AG04449 (cell line): ENCODE results near the gene ANKMY1.

Source experiments
- CTCF ChIA-PET: fragments of 350-600 bp; formaldehyde crosslinking; extraction: SDS; loops from one replicate; lab custom pipeline; 2021; ENCODE audit warnings: antibody characterized with exemption; lab: Yijun Ruan, JAX
- POLR2A ChIA-PET: fragments of 400-600, 350-600 bp; formaldehyde crosslinking; extraction: SDS; loops from one replicate; lab custom pipeline; 2020; ENCODE audit warnings: antibody characterized with exemption, inconsistent platforms; lab: Yijun Ruan, JAX
- DNase-seq: peaks from one replicate; pipeline ENCODE4 v3.0.0-alpha.2; 2010; ENCODE audit warnings: low read depth, low spot score
- H3K4me3 ChIP-seq: 2 replicates; pipeline ENCODE4 v1.5.1; 2011; ENCODE audit warnings: low read depth, mild to moderate bottlenecking, control low read depth, low read length
- CTCF ChIP-seq: IDR thresholded peaks from one replicate; pipeline ENCODE4 v1.5.1; 2011; ENCODE audit warnings: mild to moderate bottlenecking, moderate library complexity, low read length, control low read depth, inconsistent platforms; ENCODE audit not compliant: insufficient read depth; ENCODE audit errors: missing control alignments

Gene ANKMY1

GRCh38 chr2:240568678-240569522, 11.1 kb upstream of the ANKMY1 start:
- ChIA-PET CTCF (interaction anchor here (1.0 to 2.1 kb wide), 4 partner anchors 8 to 18 kb away, joined by 5 to 15 read pairs (median 6); partner anchors contain the start of genes CAPN10 and DUSP28), POLR2A (interaction anchor here (1.7 kb wide), 1 partner anchor 17 kb away, joined by 10 read pairs; the partner anchor contains the start of gene CAPN10)
- no peak for TF ChIP-seq CTCF
- DNase-seq: no peak
- peak overlapping the region; percentile 74 for H3K4me3 ChIP-seq

DNA sequence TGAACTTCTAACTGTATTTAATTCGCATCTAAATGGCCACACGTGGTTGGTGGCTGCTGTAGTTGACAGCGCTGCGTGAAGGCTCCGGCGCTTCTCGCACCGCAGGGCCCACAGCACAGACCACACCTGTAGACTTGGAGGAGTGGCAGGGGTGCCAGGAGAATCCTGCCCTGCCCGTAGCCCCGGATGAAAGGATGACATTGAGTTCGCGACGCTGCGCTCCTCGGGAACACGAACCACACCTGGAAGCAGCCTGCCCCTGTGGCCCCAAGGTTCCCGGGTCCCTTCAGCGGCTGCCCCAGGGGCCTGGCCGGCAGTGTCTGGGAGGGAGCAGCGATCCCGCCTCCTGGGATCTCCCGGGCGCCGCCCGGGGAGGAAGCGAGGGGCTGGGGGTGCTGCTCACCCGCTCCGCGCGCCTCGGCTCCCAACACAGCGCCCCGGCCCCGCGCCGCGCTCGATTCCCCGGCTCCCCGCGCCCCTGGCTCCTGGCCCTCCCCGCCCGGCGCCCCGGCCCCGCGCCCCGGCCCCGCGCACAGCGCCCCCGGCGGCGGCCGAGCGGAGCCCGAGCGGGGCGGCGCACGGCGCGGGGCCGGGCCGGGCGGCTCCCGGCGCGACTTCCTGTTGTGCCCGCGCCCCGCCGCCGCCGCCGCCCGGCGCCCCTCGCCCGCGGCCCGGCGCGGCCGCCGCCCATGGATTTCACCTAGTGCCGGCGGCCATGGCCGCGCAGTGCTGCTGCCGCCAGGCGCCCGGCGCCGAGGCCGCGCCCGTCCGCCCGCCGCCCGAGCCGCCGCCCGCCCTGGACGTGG, 10.3 kb upstream of the ANKMY1 start, which contains the start of gene RNPEPL1:
Gene RNPEPL1, plus strand, starts transcription at position 613 of the 806 bp plus-strand sequence. Its CDS starts 103 bp downstream, at position 716.
- TF ChIP-seq CTCF: no peak
- DNase-seq: no peak
- ChIA-PET CTCF (interaction anchor here (1.0 to 4.9 kb wide), 7 partner anchors 7 to 53 kb away, joined by 5 to 75 read pairs (median 15); partner anchors contain the start of genes ANKMY1, CAPN10 and DUSP28), POLR2A (interaction anchor here (1.7 kb wide), 1 partner anchor 18 kb away, joined by 10 read pairs; the partner anchor contains the start of gene CAPN10)
- peak within 1 kb of the TSS; percentile 74 for H3K4me3 ChIP-seq

GRCh38 chr2:240567137-240567871, 9.5 kb upstream of the ANKMY1 start:
- TF ChIP-seq CTCF: no peak
- H3K4me3 ChIP-seq: peak overlapping the region; percentile 74
- ChIA-PET CTCF (interaction anchor here (0.8 to 4.9 kb wide), 12 partner anchors 9 to 273 kb away, joined by 3 to 75 read pairs (median 10); partner anchors contain the start of genes ANKMY1 and CAPN10), POLR2A (no interaction called here)
- no peak for DNase-seq

DNA sequence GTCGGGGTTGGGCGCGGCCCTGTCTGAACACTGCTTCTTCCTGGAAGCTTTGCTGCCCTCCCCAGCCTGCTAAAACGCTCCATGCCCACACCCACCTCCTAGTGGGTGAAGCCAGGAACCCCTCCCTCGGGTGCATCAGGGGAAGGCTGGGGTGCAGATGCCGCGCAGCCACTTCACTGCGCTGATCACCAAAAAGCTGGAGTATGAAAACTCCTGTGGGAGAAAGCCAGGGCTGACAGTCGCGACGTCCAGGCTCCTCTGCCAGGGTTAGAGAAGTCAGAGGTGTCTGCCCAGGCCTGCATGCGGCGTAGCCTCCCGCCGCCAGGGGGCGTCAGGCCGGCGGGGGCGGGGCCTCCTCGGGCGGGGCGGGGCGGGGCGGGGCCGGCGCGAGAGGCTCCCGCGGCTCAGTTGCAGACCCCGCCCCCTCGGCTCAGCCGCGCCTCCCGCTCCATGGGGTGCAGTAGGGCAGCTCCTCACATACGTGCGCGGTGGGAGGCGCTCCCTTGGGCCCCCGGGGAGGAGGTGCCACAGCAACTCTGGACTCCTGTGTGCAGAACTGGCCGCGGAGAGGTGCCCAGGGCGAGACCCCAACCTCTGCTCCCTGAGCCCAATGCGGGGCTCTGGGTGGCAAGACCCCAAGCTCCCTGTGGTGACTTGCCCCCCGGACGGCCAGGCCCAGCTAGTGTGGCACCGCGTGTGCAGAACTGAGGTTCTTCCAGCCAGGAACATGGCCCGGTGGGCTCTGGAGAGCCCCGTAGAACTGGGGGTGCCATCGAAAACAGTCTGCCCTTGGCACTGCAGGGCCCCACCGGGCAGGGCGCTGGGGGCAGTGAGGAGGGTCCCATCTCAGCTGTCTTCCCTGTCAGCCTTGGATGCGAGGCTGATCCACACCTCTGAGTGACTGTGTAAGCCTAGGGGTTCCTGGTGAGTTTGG, 8.7 kb upstream of the ANKMY1 start:
- POLR2A ChIA-PET: interaction anchor here (0.6 to 1.6 kb wide), 4 partner anchors 13 to 210 kb away, joined by 3 to 6 read pairs (median 4); partner anchors contain the start of gene CAPN10
- TF ChIP-seq CTCF: peak; percentile 81
- DNase-seq: no peak
- H3K4me3 ChIP-seq: peak overlapping the region; percentile 44
- CTCF ChIA-PET: interaction anchor here (0.8 to 4.9 kb wide), 17 partner anchors 10 to 274 kb away, joined by 3 to 75 read pairs (median 7); partner anchors contain the start of genes ANKMY1 and CAPN10
